K562 (cell line): ENCODE measurements around the gene EVA1B. TPM values are rescaled to one million over a fixed set of nuclear protein-coding genes. Genes with fewer than 3 reads are reported as not detected.
A peak's percentile ranks its signal among the peaks of the same experiment; 100 is the strongest.

ENCODE experiments used
- CBX5 ChIP-seq: IDR thresholded peaks from 2 replicates; pipeline ENCODE4 v1.6.1; 2014; ENCODE audit warnings: low read depth, borderline replicate concordance
- CREB3 ChIP-seq: fragments of 450-650 bp; conservative IDR thresholded peaks from 2 replicates; pipeline ENCODE4 v1.6.1; 2016; ENCODE audit warnings: missing genetic modification characterization, low read depth, mild to moderate bottlenecking, missing compliant biosample characterization, moderate library complexity
- ERF ChIP-seq: fragments of 450-650 bp; formaldehyde crosslinking; IDR thresholded peaks from 2 replicates; pipeline ENCODE4 v1.4.0; 2020; ENCODE audit warnings: mild to moderate bottlenecking, mixed read lengths
- MEF2A ChIP-seq: IDR thresholded peaks from 2 replicates; pipeline ENCODE4 v1.6.1; 2011; ENCODE audit warnings: low read depth, mild to moderate bottlenecking, low read length, moderate library complexity; ENCODE audit not compliant: control insufficient read depth
- PHB ChIP-seq: fragments of 250-450 bp; sonication (Bioruptor Pico); IDR thresholded peaks from 2 replicates; pipeline ENCODE4 v1.5.0; 2021
- POLR2AphosphoS2 ChIP-seq: IDR thresholded peaks from 2 replicates; pipeline ENCODE4 v1.6.1; 2012; ENCODE audit warnings: low read length, improper control_type of control experiment
- PTBP1 ChIP-seq: fragments of 200-400 bp; formaldehyde crosslinking; IDR thresholded peaks from 2 replicates; pipeline ENCODE4 v1.6.1; 2017; ENCODE audit warnings: low read depth, low read length
- SIN3A ChIP-seq, 2 experiments: fragments of 150-350 bp in 1 of 2; IDR thresholded peaks; 2 replicates each; pipeline ENCODE4 v1.6.1; 2011 to 2016; ENCODE audit warnings: borderline replicate concordance in 2 of 2, low read depth in 2 of 2, low read length in 2 of 2, mild to moderate bottlenecking in 2 of 2, moderate library complexity in 2 of 2; ENCODE audit not compliant: control insufficient read depth in 1 of 2
- SMARCE1 ChIP-seq: fragments of 450-650 bp; IDR thresholded peaks from 2 replicates; pipeline ENCODE4 v1.7.1; 2016; ENCODE audit warnings: mild to moderate bottlenecking
- TAF7 ChIP-seq: fragments of 450-650 bp; IDR thresholded peaks from 2 replicates; pipeline ENCODE4 v1.6.1; 2016; ENCODE audit warnings: missing genetic modification characterization, missing compliant biosample characterization
- TBL1XR1 ChIP-seq, 2 experiments: IDR thresholded peaks; 2 replicates each; pipeline ENCODE4 v1.6.1; 2012; ENCODE audit warnings: improper control_type of control experiment in 2 of 2, low read length in 2 of 2, mild to moderate bottlenecking in 1 of 2
- TCFL5 ChIP-seq: fragments of 250-450 bp; sonication (Bioruptor Pico); conservative IDR thresholded peaks from 2 replicates; pipeline ENCODE4 v1.6.1; 2021; ENCODE audit warnings: mild to moderate bottlenecking, moderate library complexity, matching md5 sums
- TRIM25 ChIP-seq: fragments of 450-650 bp; IDR thresholded peaks from 2 replicates; pipeline ENCODE4 v1.7.0; 2016; ENCODE audit warnings: borderline replicate concordance
- ZNF146 ChIP-seq: IDR thresholded peaks from one replicate; pipeline ENCODE4 v1.6.1; 2018; ENCODE audit warnings: missing compliant biosample characterization; ENCODE audit not compliant: unreplicated experiment
- polyA plus RNA-seq, 8 experiments: library from polyadenylated mRNA; depleted of rRNA in 4 of 8; stranded (reverse) in 5 of 8; unstranded in 3 of 8; fragments of >200 nt; fragmentation: Nextera tagmentation in 2 of 8; fragmentation: Illumina TruSeq in 1 of 8; extraction: Ambion mirVana in 2 of 8; extraction: Trizol in 1 of 8; gene quantifications; 2 replicates each; pipeline versions ENCODE4 v1.2.1 to v1.2.3, GENCODE V29; 2011 to 2014; ENCODE audit warnings: inconsistent platforms in 1 of 8, missing spikeins in 1 of 8
- total RNA-seq, 7 experiments: library from RNA; depleted of rRNA in 6 of 7; stranded (reverse); fragments of >200 nt in 6 of 7; fragmentation: Illumina TruSeq in 2 of 7; extraction: Trizol in 2 of 7; gene quantifications; 2 replicates each; pipeline versions ENCODE4 v1.2.1 to v1.2.3, GENCODE V29; 2011 to 2021; ENCODE audit warnings: low replicate concordance in 1 of 7

Gene EVA1B
- total and polyA plus RNA-seq, 9 of the 15 experiments (the other 6 are each of a cell fraction or from before 2014, with no cell fraction given): 0.08 to 65.7 (median 2.4) TPM

- TF ChIP-seq CREB3 (tag) (no peak), TCFL5 (CRISPR knock-in tag) (no peak), CBX5 (no peak), POLR2AphosphoS2 (no peak), ZNF146 (CRISPR knock-in tag) (no peak), TRIM25 (no peak), TAF7 (tag) (no peak), TBL1XR1 (IDR thresholded peaks at IDR 0.05; ENCODE audit: low read length in 2 of 2) (no peak), PTBP1 (no peak), SIN3A (IDR thresholded peaks at IDR 0.05; ENCODE audit: borderline replicate concordance in 2 of 2, control insufficient read depth in 1 of 2, low read depth in 2 of 2, low read length in 2 of 2) (no peak), SMARCE1 (no peak), PHB (CRISPR knock-in tag) (peak; percentile 89; the same call in 1 of the 2 replicates), ERF (0 out of 2 replicates have a peak, but pooled peaks have one; percentile 42), MEF2A (no peak)
Measured at GRCh38 chr1:36320767-36321118, 2.7 kb downstream of the EVA1B start (continued).
